MM.1S (cell line): Measurements from ENCODE around the gene MESD.

Experiments
- DNase-seq: peaks from one replicate; pipeline ENCODE4 v3.0.0-alpha.2; 2015
- H2AFZ ChIP-seq: fragments of 300-600 bp; sonication (generic); 2 replicates; pipeline ENCODE4 v1.6.0; 2016; ENCODE audit warnings: antibody characterized with exemption, low read length
- H3F3A ChIP-seq: fragments of 300-600 bp; sonication (generic); 2 replicates; pipeline ENCODE4 v1.6.1; 2016; ENCODE audit warnings: mild to moderate bottlenecking, antibody characterized with exemption, low read length, moderate library complexity, mixed read lengths; ENCODE audit not compliant: insufficient read depth
- H3K27ac ChIP-seq: fragments of 300-600 bp; sonication (generic); 2 replicates; pipeline ENCODE4 v1.5.1; 2016; ENCODE audit warnings: mild to moderate bottlenecking, low read length
- H3K27me3 ChIP-seq: fragments of 300-600 bp; sonication (generic); replicated peaks from 2 replicates; pipeline ENCODE4 v1.6.0; 2016; ENCODE audit warnings: low read length; ENCODE audit not compliant: insufficient read depth
- H3K36me3 ChIP-seq: fragments of 300-600 bp; sonication (generic); replicated peaks from 2 replicates; pipeline ENCODE4 v1.6.1; 2016; ENCODE audit warnings: mild to moderate bottlenecking, low read length, mixed read lengths; ENCODE audit not compliant: insufficient read depth
- H3K4me1 ChIP-seq: fragments of 300-600 bp; sonication (generic); 2 replicates; pipeline ENCODE4 v1.6.1; 2016; ENCODE audit warnings: low read length, mixed read lengths
- H3K4me2 ChIP-seq: fragments of 300-600 bp; sonication (generic); 2 replicates; pipeline ENCODE4 v1.6.0; 2016; ENCODE audit warnings: low read depth, low read length
- H3K4me3 ChIP-seq: fragments of 300-600 bp; sonication (generic); 2 replicates; pipeline ENCODE4 v1.5.1; 2016; ENCODE audit warnings: low read length, mixed read lengths
- H3K79me2 ChIP-seq: fragments of 300-600 bp; sonication (generic); 2 replicates; pipeline ENCODE4 v1.6.1; 2016; ENCODE audit warnings: mixed run types, low read length, mixed read lengths
- H3K9ac ChIP-seq: fragments of 300-600 bp; sonication (generic); 2 replicates; pipeline ENCODE4 v1.6.1; 2016; ENCODE audit warnings: low read length, mixed read lengths
- H3K9me2 ChIP-seq: fragments of 300-600 bp; sonication (generic); replicated peaks from 2 replicates; pipeline ENCODE4 v1.6.1; 2016; ENCODE audit warnings: mild to moderate bottlenecking, low read length, mixed read lengths; ENCODE audit not compliant: insufficient read depth
- H3K9me3 ChIP-seq: fragments of 300-600 bp; sonication (generic); replicated peaks from 2 replicates; pipeline ENCODE4 v1.6.1; 2016; ENCODE audit warnings: mild to moderate bottlenecking, low read length, mixed read lengths; ENCODE audit not compliant: insufficient read depth
- H4K20me1 ChIP-seq: fragments of 300-600 bp; sonication (generic); 2 replicates; pipeline ENCODE4 v1.6.1; 2016; ENCODE audit warnings: mild to moderate bottlenecking, low read length, moderate library complexity, mixed read lengths; ENCODE audit not compliant: insufficient read depth
- EZH2 ChIP-seq: fragments of 300-600 bp; sonication (generic); optimal IDR thresholded peaks from 2 replicates; pipeline ENCODE3; 2017; ENCODE audit warnings: low read depth, mild to moderate bottlenecking, antibody characterized with exemption, low read length, mixed read lengths
- EZH2phosphoT487 ChIP-seq: fragments of 300-600 bp; sonication (generic); IDR thresholded peaks from 2 replicates; pipeline ENCODE4 v1.6.1; 2018; ENCODE audit warnings: antibody characterized with exemption, low read length
- TF ChIP-seq, protein P1 (sequence below): fragments of 300-600 bp; sonication (generic); IDR thresholded peaks from 2 replicates; pipeline ENCODE4 v1.5.1; 2016; ENCODE audit warnings: antibody characterized with exemption, low read length, mixed read lengths

Gene MESD

DNA sequence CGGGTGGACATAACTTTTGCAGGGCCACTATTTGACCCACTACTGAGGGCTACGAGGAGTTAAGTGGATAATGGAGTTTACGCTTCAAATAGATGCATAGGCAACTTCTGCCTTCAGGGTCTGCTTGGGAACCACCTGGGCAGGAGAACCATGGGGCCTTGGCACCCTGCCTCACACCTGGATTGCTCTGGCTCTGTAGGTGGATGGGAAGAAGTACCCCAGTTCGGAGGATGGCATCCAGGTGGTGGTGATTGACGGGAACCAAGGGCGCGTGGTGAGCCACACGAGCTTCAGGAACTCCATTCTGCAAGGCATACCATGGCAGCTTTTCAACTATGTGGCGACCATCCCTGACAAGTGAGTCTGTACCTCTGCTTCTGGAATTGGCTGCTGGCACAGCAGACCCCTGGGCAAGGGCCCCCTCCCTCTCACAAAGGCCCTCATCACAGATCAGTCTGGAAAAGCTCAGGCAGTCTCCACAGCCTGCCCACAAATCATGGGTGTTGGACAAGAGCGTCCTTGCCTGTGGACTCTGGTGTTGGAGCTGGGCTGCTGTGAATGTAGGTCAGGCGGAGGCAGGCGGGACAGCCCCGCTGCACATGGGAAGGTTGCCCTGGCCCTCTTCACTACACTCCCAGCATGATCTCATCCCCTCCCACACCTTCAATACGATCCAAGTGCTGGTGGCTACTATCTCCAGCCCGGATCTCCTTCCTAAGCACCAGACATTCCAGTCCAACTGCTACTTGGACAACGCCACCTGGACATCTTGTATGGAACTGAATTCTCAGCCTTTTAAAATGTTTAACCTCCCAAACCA is 46.7 kb downstream of the MESD start:
- Histone ChIP-seq H3K9me2 (no peaks in the 10 kb centered on the region), H3K4me1 (no peaks in the 10 kb centered on the region), H3K9ac (no peak overlapping the region), H3F3A (no peaks in the 10 kb centered on the region), H4K20me1 (no peaks in the 10 kb centered on the region), H3K9me3 (no peaks in the 10 kb centered on the region), H2AFZ (no peak overlapping the region), H3K36me3 (no peaks in the 10 kb centered on the region), H3K4me3 (no peak overlapping the region), H3K27ac (no peak overlapping the region), H3K79me2 (no peaks in the 10 kb centered on the region), H3K4me2 (no peak overlapping the region), H3K27me3 (no peaks in the 10 kb centered on the region)
- TF ChIP-seq EZH2, result no peak
- TF ChIP-seq, protein P1, sequence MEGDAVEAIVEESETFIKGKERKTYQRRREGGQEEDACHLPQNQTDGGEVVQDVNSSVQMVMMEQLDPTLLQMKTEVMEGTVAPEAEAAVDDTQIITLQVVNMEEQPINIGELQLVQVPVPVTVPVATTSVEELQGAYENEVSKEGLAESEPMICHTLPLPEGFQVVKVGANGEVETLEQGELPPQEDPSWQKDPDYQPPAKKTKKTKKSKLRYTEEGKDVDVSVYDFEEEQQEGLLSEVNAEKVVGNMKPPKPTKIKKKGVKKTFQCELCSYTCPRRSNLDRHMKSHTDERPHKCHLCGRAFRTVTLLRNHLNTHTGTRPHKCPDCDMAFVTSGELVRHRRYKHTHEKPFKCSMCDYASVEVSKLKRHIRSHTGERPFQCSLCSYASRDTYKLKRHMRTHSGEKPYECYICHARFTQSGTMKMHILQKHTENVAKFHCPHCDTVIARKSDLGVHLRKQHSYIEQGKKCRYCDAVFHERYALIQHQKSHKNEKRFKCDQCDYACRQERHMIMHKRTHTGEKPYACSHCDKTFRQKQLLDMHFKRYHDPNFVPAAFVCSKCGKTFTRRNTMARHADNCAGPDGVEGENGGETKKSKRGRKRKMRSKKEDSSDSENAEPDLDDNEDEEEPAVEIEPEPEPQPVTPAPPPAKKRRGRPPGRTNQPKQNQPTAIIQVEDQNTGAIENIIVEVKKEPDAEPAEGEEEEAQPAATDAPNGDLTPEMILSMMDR, result no peak
- TF ChIP-seq EZH2phosphoT487, result no peak
- DNase-seq, result no peak

DNA sequence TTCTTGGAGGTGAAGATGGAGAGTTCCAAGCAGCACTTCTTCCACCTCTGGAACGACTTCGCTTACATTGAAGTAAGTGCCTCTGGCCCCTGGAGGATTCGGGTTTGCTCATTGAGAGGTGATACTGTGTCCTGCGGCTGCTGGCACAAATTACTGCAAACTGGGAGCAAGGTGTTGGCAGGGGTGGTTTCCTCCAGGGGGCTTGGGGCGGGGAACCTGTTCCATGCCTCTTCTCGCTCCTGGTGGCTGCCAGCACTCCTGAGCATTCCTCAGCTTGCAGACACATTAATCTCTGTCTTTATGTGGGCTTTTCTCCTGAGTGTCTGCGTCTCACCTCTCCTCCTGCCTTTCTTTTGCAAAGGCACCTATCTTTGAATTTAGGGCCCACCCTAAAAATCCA is 47.4 kb downstream of the MESD start:
- H3K4me2 ChIP-seq, result no peak overlapping the region
- no peaks in the 10 kb centered on the region for H3K9me2 ChIP-seq
- H3K9me3 ChIP-seq, result no peaks in the 10 kb centered on the region
- no peak overlapping the region for H3K4me3 ChIP-seq
- no peak overlapping the region for H2AFZ ChIP-seq
- no peak overlapping the region for H3K9ac ChIP-seq
- no peaks in the 10 kb centered on the region for H3K36me3 ChIP-seq
- H3F3A ChIP-seq, result no peaks in the 10 kb centered on the region
- H4K20me1 ChIP-seq, result no peaks in the 10 kb centered on the region
- no peaks in the 10 kb centered on the region for H3K4me1 ChIP-seq
- no peaks in the 10 kb centered on the region for H3K79me2 ChIP-seq
- no peak for DNase-seq
- no peak overlapping the region for H3K27ac ChIP-seq
- TF ChIP-seq, protein P1, result no peak
- TF ChIP-seq EZH2phosphoT487 (no peak), EZH2 (no peak)
- H3K27me3 ChIP-seq, result no peaks in the 10 kb centered on the region

- no peaks in the 10 kb centered on the region for H3K9me3 ChIP-seq
- no peak overlapping the region for H3K4me3 ChIP-seq
- no peaks in the 10 kb centered on the region for H3K27me3 ChIP-seq
- no peak overlapping the region for H2AFZ ChIP-seq
- no peaks in the 10 kb centered on the region for H3K79me2 ChIP-seq
- no peaks in the 10 kb centered on the region for H3K4me1 ChIP-seq
- no peaks in the 10 kb centered on the region for H3K36me3 ChIP-seq
- no peak for DNase-seq
- no peaks in the 10 kb centered on the region for H3F3A ChIP-seq
- H3K27ac ChIP-seq, result no peak overlapping the region
- H3K9me2 ChIP-seq, result no peaks in the 10 kb centered on the region
- no peak overlapping the region for H3K4me2 ChIP-seq
- H3K9ac ChIP-seq, result no peak overlapping the region
- no peaks in the 10 kb centered on the region for H4K20me1 ChIP-seq
- TF ChIP-seq EZH2phosphoT487 (no peak), EZH2 (no peak)
- TF ChIP-seq, protein P1, result no peak
These were observed 48.8 kb downstream of the MESD start for GRCh38 chr15:80940851-80941250.
